ENCODE data around the gene ESRRG.

ESRRG gene

GRCh38 chr1:216723274-216723780, at the start of gene ESRRG:
ESRRG (minus strand) TSS chr1:216723429; CDS start chr1:216723299, 130 bp downstream.
- in situ Hi-C loops (cut with HindIII; ENCODE audit: low pct_unique_long_range_greater_than_20kb, low sequenced_read_pairs): no loop called here
- TF ChIP-seq JUND (IDR thresholded peaks at IDR 0.05; ENCODE audit: low read depth): no peak
- DNase-seq (ENCODE audit: low read depth in 1 of 2, low spot score in 1 of 2): peak in 1 of 2 experiments; percentile 31

- DNase-seq (ENCODE audit: low read depth in 1 of 2, low spot score in 1 of 2): no peak
- in situ Hi-C loops (cut with HindIII; ENCODE audit: low pct_unique_long_range_greater_than_20kb, low sequenced_read_pairs): no loop called here
- no peak for TF ChIP-seq JUND (IDR thresholded peaks at IDR 0.05; ENCODE audit: low read depth)
Observed at GRCh38 chr1:216771922-216772321, 48.7 kb upstream of the ESRRG start.

- TF ChIP-seq JUND (IDR thresholded peaks at IDR 0.05; ENCODE audit: low read depth): no peak
- DNase-seq (ENCODE audit: low read depth in 1 of 2, low spot score in 1 of 2): no peak
- in situ Hi-C loops (cut with HindIII; ENCODE audit: low pct_unique_long_range_greater_than_20kb, low sequenced_read_pairs): no loop called here
Observed at GRCh38 chr1:216766633-216767327, 43.6 kb upstream of the ESRRG start.

- TF ChIP-seq JUND (IDR thresholded peaks at IDR 0.05; ENCODE audit: low read depth): no peak
- DNase-seq (ENCODE audit: low read depth in 1 of 2, low spot score in 1 of 2): peak in 1 of 2 experiments; percentile 21
- in situ Hi-C loops (cut with HindIII; ENCODE audit: low pct_unique_long_range_greater_than_20kb, low sequenced_read_pairs): no loop called here
Observed at GRCh38 chr1:216765346-216766300, 42.4 kb upstream of the ESRRG start.

GRCh38 chr1:216758161-216758560, 34.9 kb upstream of the ESRRG start:
- DNase-seq (ENCODE audit: low read depth in 1 of 2, low spot score in 1 of 2): no peak
- in situ Hi-C loops (cut with HindIII; ENCODE audit: low pct_unique_long_range_greater_than_20kb, low sequenced_read_pairs): no loop called here
- TF ChIP-seq JUND (IDR thresholded peaks at IDR 0.05; ENCODE audit: low read depth): no peak

GRCh38 chr1:216757110-216757509, 33.9 kb upstream of the ESRRG start:
- no peak for DNase-seq (ENCODE audit: low read depth in 1 of 2, low spot score in 1 of 2)
- in situ Hi-C loops (cut with HindIII; ENCODE audit: low pct_unique_long_range_greater_than_20kb, low sequenced_read_pairs): no loop called here
- no peak for TF ChIP-seq JUND (IDR thresholded peaks at IDR 0.05; ENCODE audit: low read depth)

- in situ Hi-C loops (cut with HindIII; ENCODE audit: low pct_unique_long_range_greater_than_20kb, low sequenced_read_pairs): no loop called here
- no peak for TF ChIP-seq JUND (IDR thresholded peaks at IDR 0.05; ENCODE audit: low read depth)
- DNase-seq (ENCODE audit: low read depth in 1 of 2, low spot score in 1 of 2): no peak
Observed at GRCh38 chr1:216750961-216751360, 27.7 kb upstream of the ESRRG start.

GRCh38 chr1:216750031-216750627, 26.9 kb upstream of the ESRRG start:
- in situ Hi-C loops (cut with HindIII; ENCODE audit: low pct_unique_long_range_greater_than_20kb, low sequenced_read_pairs): no loop called here
- DNase-seq (ENCODE audit: low read depth in 1 of 2, low spot score in 1 of 2): peak; percentile 20 to 78
- no peak for TF ChIP-seq JUND (IDR thresholded peaks at IDR 0.05; ENCODE audit: low read depth)

- no peak for TF ChIP-seq JUND (IDR thresholded peaks at IDR 0.05; ENCODE audit: low read depth)
- no peak for DNase-seq (ENCODE audit: low read depth in 1 of 2, low spot score in 1 of 2)
Observed at GRCh38 chr1:216749232-216749631, 26.0 kb upstream of the ESRRG start.

GRCh38 chr1:216742625-216743024, 19.4 kb upstream of the ESRRG start:
- no peak for TF ChIP-seq JUND (IDR thresholded peaks at IDR 0.05; ENCODE audit: low read depth)
- in situ Hi-C loops (cut with HindIII; ENCODE audit: low pct_unique_long_range_greater_than_20kb, low sequenced_read_pairs): no loop called here
- peak in 1 of 2 experiments; percentile 39 for DNase-seq (ENCODE audit: low read depth in 1 of 2, low spot score in 1 of 2)

More at GRCh38 chr1:216749232-216749631, 26.0 kb upstream of the ESRRG start:
- in situ Hi-C loops (cut with HindIII; ENCODE audit: low pct_unique_long_range_greater_than_20kb, low sequenced_read_pairs): no loop called here

GRCh38 chr1:216740331-216740730, 17.1 kb upstream of the ESRRG start:
- DNase-seq (ENCODE audit: low read depth in 1 of 2, low spot score in 1 of 2): no peak
- in situ Hi-C loops (cut with HindIII; ENCODE audit: low pct_unique_long_range_greater_than_20kb, low sequenced_read_pairs): no loop called here
- no peak for TF ChIP-seq JUND (IDR thresholded peaks at IDR 0.05; ENCODE audit: low read depth)

GRCh38 chr1:216739793-216740192, 16.6 kb upstream of the ESRRG start:
- no peak for TF ChIP-seq JUND (IDR thresholded peaks at IDR 0.05; ENCODE audit: low read depth)
- in situ Hi-C loops (cut with HindIII; ENCODE audit: low pct_unique_long_range_greater_than_20kb, low sequenced_read_pairs): no loop called here
- no peak for DNase-seq (ENCODE audit: low read depth in 1 of 2, low spot score in 1 of 2)

All from T47D (cell line).